Mucosa of descending colon (tissue), 3 donors: ENCODE measurements around the gene SOX6. TPM values are rescaled to one million over a fixed set of nuclear protein-coding genes. Genes with fewer than 3 reads are reported as not detected.
"Not testable (repeated sequence)": the region's sequence is repeated elsewhere in the genome, so short reads cannot be mapped to it uniquely, and the experiment has no call there.

Source experiments
- ATAC-seq: fragments of 200-7000 bp; cut with Tn5 transposase; one replicate; pipeline ENCODE4 v1.9.1; 2020; ENCODE audit warnings: mild to moderate bottlenecking, moderate library complexity
- DNase-seq, 3 donors: peaks; one replicate each; pipeline ENCODE4 v3.0.0-alpha.2; 2020
- H3K36me3 ChIP-seq: fragments of 200-600 bp; one replicate; pipeline ENCODE4 v1.8.0; 2021; ENCODE audit warnings: low read depth, mild to moderate bottlenecking
- H3K4me1 ChIP-seq: fragments of 200-600 bp; one replicate; pipeline ENCODE4 v1.8.0; 2021; ENCODE audit warnings: low read depth, mild to moderate bottlenecking
- H3K4me3 ChIP-seq: fragments of 200-600 bp; one replicate; pipeline ENCODE4 v1.8.0; 2021; ENCODE audit warnings: mild to moderate bottlenecking
- H3K9me3 ChIP-seq: fragments of 200-600 bp; one replicate; pipeline ENCODE4 v1.8.0; 2021; ENCODE audit warnings: mild to moderate bottlenecking
- CTCF ChIP-seq: fragments of 200-600 bp; IDR thresholded peaks from one replicate; pipeline ENCODE4 v1.8.0; 2022; ENCODE audit warnings: antibody characterized with exemption, mild to moderate bottlenecking
- intact Hi-C, 2 donors: fragments of 100-400 bp; cut with DNase I in 1 of 2; cut with micrococcal nuclease in 1 of 2; formaldehyde crosslinking; loops; one replicate each; pipeline versions ENCODE4 v1.11.0 to v1.11.1; 2022; cut with DNase I, micrococcal nuclease
- total RNA-seq, 3 donors: library from RNA; stranded (reverse); fragmentation: NEBNext Ultra II Directional in 2 of 3; extraction: Animal tissue kit (Norgen Biotek cat#: 25700) in 2 of 3; gene quantifications; one replicate each; pipeline versions ENCODE4 v1.2.1 to v1.2.4, GENCODE V29; 2021 to 2023
- donor health status: DM: no; HTN: no; CAD: no; lungs with moderate emphysema.
- donor health status: DM: no; HTN: no; CAD: no.
- donor health status: DM: no; HTN: yes; CAD: no.

SOX6 gene
- total RNA-seq, 3 donors from 2014 or later: 5.8 to 6.5 (median 6.0) TPM

GRCh38 chr11:16397390-16397789, 41.0 kb upstream of the SOX6 start:
- ATAC-seq (no peak), DNase-seq (no peak)
- no peaks in the 10 kb centered on the region for H3K4me1 ChIP-seq
- no peaks in the 10 kb centered on the region for H3K36me3 ChIP-seq
- no peak overlapping the region for H3K4me3 ChIP-seq
- intact Hi-C loops: no loop called here
- TF ChIP-seq CTCF: no peak
- no peaks in the 10 kb centered on the region for H3K9me3 ChIP-seq

GRCh38 chr11:16395601-16396000, 39.3 kb upstream of the SOX6 start:
- no peak for TF ChIP-seq CTCF
- Histone ChIP-seq H3K9me3 (no peaks in the 10 kb centered on the region), H3K4me3 (no peak overlapping the region), H3K4me1 (no peaks in the 10 kb centered on the region), H3K36me3 (no peaks in the 10 kb centered on the region)
- ATAC-seq (no peak), DNase-seq (no peak)
- intact Hi-C loops: no loop called here

GRCh38 chr11:16394947-16395346, 38.6 kb upstream of the SOX6 start:
- no peak for DNase-seq
- intact Hi-C loops: no loop called here
- TF ChIP-seq CTCF: no peak
- no peak for ATAC-seq
- no peaks in the 10 kb centered on the region for H3K9me3 ChIP-seq
- no peaks in the 10 kb centered on the region for H3K36me3 ChIP-seq
- no peaks in the 10 kb centered on the region for H3K4me1 ChIP-seq
- H3K4me3 ChIP-seq: no peak overlapping the region

GRCh38 chr11:16393340-16393739, 37.0 kb upstream of the SOX6 start:
- ATAC-seq (no peak), DNase-seq (no peak)
- no peaks in the 10 kb centered on the region for H3K4me1 ChIP-seq
- TF ChIP-seq CTCF: no peak
- H3K9me3 ChIP-seq: no peaks in the 10 kb centered on the region
- intact Hi-C loops: no loop called here
- no peaks in the 10 kb centered on the region for H3K36me3 ChIP-seq
- no peak overlapping the region for H3K4me3 ChIP-seq

GRCh38 chr11:16392616-16393015, 36.3 kb upstream of the SOX6 start:
- Histone ChIP-seq H3K9me3 (no peaks in the 10 kb centered on the region), H3K4me3 (no peak overlapping the region), H3K36me3 (no peaks in the 10 kb centered on the region), H3K4me1 (no peaks in the 10 kb centered on the region)
- no peak for TF ChIP-seq CTCF
- no peak for DNase-seq
- ATAC-seq: no peak
- intact Hi-C loops: no loop called here

GRCh38 chr11:16390826-16391225, 34.5 kb upstream of the SOX6 start:
- H3K9me3 ChIP-seq, intact Hi-C loops, ATAC-seq, DNase-seq, H3K4me1 ChIP-seq, H3K4me3 ChIP-seq, H3K36me3 ChIP-seq: not testable (repeated sequence)
